Astrocyte of the cerebellum (primary cell): ENCODE data around the gene C1QTNF6.

Experiments used
- DNase-seq: peaks from one replicate; pipeline ENCODE4 v3.0.0-alpha.2; 2011; ENCODE audit warnings: low read depth
- H3K4me3 ChIP-seq: 2 replicates; pipeline ENCODE4 v1.5.1; 2011; ENCODE audit warnings: mild to moderate bottlenecking, low read depth, low read length, moderate library complexity
- CTCF ChIP-seq: IDR thresholded peaks from 2 replicates; pipeline ENCODE4 v1.5.1; 2012; ENCODE audit warnings: low read length, low read depth, moderate library complexity, mild to moderate bottlenecking; ENCODE audit errors: missing control alignments
- in situ Hi-C: cut with HindIII; loops from 2 replicates; pipeline ENCODE4 v1.10.0; 2017; ENCODE audit warnings: low sequenced_read_pairs

The C1QTNF6 gene

GRCh38 chr22:37148031-37148651 lies 39.9 kb downstream of the C1QTNF6 start:
- no peak for DNase-seq
- TF ChIP-seq CTCF: no peak
- no peak overlapping the region for H3K4me3 ChIP-seq
- in situ Hi-C loops: no loop called here

- in situ Hi-C loops: no loop called here
- DNase-seq: no peak
- H3K4me3 ChIP-seq: no peak overlapping the region
- TF ChIP-seq CTCF: no peak
Observed at GRCh38 chr22:37147186-37147990, 40.7 kb downstream of the C1QTNF6 start.

GRCh38 chr22:37146507-37147180 lies 41.4 kb downstream of the C1QTNF6 start:
- in situ Hi-C loops: no loop called here

GRCh38 chr22:37146051-37146385 lies 42.0 kb downstream of the C1QTNF6 start:
- in situ Hi-C loops: no loop called here
- no peak for TF ChIP-seq CTCF
- no peak overlapping the region for H3K4me3 ChIP-seq
- no peak for DNase-seq

More at GRCh38 chr22:37146507-37147180, 41.4 kb downstream of the C1QTNF6 start:
- TF ChIP-seq CTCF: no peak
- H3K4me3 ChIP-seq: no peak overlapping the region
- DNase-seq: no peak

DNA sequence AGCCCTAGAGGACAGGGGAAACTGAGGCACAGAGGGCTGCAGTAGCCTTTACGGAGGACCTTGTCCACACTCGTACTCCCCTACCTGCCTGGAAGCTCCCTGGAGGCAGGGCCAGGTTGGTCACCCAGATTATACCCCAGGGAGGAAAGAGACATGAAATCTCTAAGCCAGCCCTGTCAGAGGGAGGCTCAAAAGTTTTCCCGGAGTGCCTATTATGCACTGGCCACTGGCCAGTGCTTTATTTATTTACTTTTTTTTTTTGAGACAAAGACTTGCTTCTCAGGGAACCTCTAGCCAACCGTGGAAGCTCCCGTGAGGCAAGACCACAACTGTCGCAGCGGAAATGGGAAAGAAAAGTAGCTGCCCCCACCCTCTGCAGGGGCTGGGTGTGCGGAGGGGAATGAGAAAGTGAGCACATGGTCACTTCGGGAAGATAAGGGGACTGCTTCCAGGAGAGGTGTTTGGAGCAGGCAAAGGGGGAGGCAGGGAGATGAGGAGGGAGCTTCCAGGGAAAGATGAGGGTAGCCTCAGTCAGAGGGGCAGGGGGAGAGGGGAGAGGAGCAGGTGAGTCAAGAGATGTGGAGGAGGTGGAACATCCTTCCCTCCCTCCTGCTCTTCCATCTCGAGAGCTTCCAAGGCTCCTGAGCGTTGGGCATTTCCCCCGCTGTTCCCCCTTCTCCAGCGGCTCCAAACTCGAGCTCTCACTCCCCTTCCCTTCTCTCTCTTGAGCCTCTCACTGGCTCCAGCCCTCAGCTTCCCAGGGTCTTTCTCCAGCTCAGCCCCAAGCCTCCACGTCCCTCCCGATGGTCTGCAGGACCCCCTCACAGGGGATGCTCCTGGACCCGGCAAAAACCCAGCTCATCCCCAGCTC lies 42.6 kb downstream of the C1QTNF6 start:
- in situ Hi-C loops: no loop called here

More for the DNA sequence above, 42.6 kb downstream of the C1QTNF6 start:
- TF ChIP-seq CTCF: no peak
- DNase-seq: no peak
- H3K4me3 ChIP-seq: no peak overlapping the region
